Astrocyte (in vitro differentiated cells and primary cell): Measurements from ENCODE around the gene INHBC.

ENCODE experiments used
- CTCF ChIP-seq: IDR thresholded peaks from 2 replicates; pipeline ENCODE4 v1.5.1; 2011; ENCODE audit warnings: low read depth, mild to moderate bottlenecking, inconsistent platforms, low read length, moderate library complexity; ENCODE audit not compliant: insufficient read depth
- EZH2 ChIP-seq: IDR thresholded peaks from 2 replicates; pipeline ENCODE4 v1.6.1; 2012; ENCODE audit warnings: mild to moderate bottlenecking, low read length, inconsistent platforms; ENCODE audit not compliant: insufficient read depth

- TF ChIP-seq CTCF (no peak), EZH2 (no peak)
Observed at GRCh38 chr12:57430112-57430930, 4.3 kb upstream of the INHBC start.
